WTC11 (cell line): Measurements from ENCODE around the gene GMIP. TPM values are rescaled to one million over a fixed set of nuclear protein-coding genes. Genes with fewer than 3 reads are reported as not detected.
A peak's percentile ranks its signal among the peaks of the same experiment; 100 is the strongest.

ENCODE experiments used
- JAZF1 ChIP-seq: fragments of 250-450 bp; sonication (Bioruptor Pico); IDR thresholded peaks from 2 replicates; pipeline ENCODE4 v1.9.0; 2021; ENCODE audit warnings: moderate library complexity, mild to moderate bottlenecking, inconsistent platforms
- MXD4 ChIP-seq: fragments of 250-450 bp; sonication (Bioruptor Pico); IDR thresholded peaks from 2 replicates; pipeline ENCODE4 v1.8.0; 2021; ENCODE audit warnings: mild to moderate bottlenecking, moderate library complexity, borderline replicate concordance
- NFYB ChIP-seq: sonication (generic); formaldehyde crosslinking; conservative IDR thresholded peaks from 2 replicates; pipeline ENCODE4 v1.8.0; 2022; ENCODE audit warnings: low read depth, missing genetic modification reagents
- NR1H2 ChIP-seq: sonication (generic); formaldehyde crosslinking; IDR thresholded peaks from 2 replicates; pipeline ENCODE4 v1.9.0; 2021; ENCODE audit warnings: mild to moderate bottlenecking, moderate library complexity, missing genetic modification reagents
- SMAD4 ChIP-seq: sonication (generic); formaldehyde crosslinking; IDR thresholded peaks from 2 replicates; pipeline ENCODE4 v1.8.0; 2022; ENCODE audit warnings: mild to moderate bottlenecking, missing genetic modification reagents
- SP1 ChIP-seq: sonication (generic); formaldehyde crosslinking; conservative IDR thresholded peaks from 2 replicates; pipeline ENCODE4 v1.8.1; 2022; ENCODE audit warnings: missing genetic modification reagents
- TEAD1 ChIP-seq: sonication (generic); formaldehyde crosslinking; IDR thresholded peaks from 2 replicates; pipeline ENCODE4 v1.8.0; 2022; ENCODE audit warnings: mild to moderate bottlenecking, missing genetic modification reagents
- ZBTB21 ChIP-seq: sonication (generic); formaldehyde crosslinking; IDR thresholded peaks from 2 replicates; pipeline ENCODE4 v1.8.1; 2023; ENCODE audit warnings: mild to moderate bottlenecking, missing genetic modification reagents, borderline replicate concordance
- ZNF396 ChIP-seq: fragments of 250-450 bp; sonication (Bioruptor Pico); IDR thresholded peaks from 2 replicates; pipeline ENCODE4 v1.8.0; 2021; ENCODE audit warnings: mild to moderate bottlenecking, moderate library complexity, borderline replicate concordance
- ZNF671 ChIP-seq: fragments of 250-450 bp; sonication (Bioruptor Pico); IDR thresholded peaks from 2 replicates; pipeline ENCODE4 v1.8.0; 2021; ENCODE audit warnings: mild to moderate bottlenecking
- total RNA-seq: library from RNA; stranded (reverse); gene quantifications from 3 replicates; pipeline ENCODE4 v1.2.3, GENCODE V29; 2021
- TF ChIP-seq, protein P1 (sequence below): sonication (generic); formaldehyde crosslinking; IDR thresholded peaks from 2 replicates; pipeline ENCODE4 v1.8.1; 2023; ENCODE audit warnings: mild to moderate bottlenecking, moderate library complexity, missing genetic modification reagents
- TF ChIP-seq, protein P2 (sequence below): sonication (generic); formaldehyde crosslinking; IDR thresholded peaks from 2 replicates; pipeline ENCODE4 v1.8.0; 2023; ENCODE audit warnings: mild to moderate bottlenecking, missing genetic modification reagents
- TF ChIP-seq, protein P3 (sequence below): sonication (generic); formaldehyde crosslinking; IDR thresholded peaks from 2 replicates; pipeline ENCODE4 v1.8.1; 2023; ENCODE audit warnings: mild to moderate bottlenecking, missing genetic modification reagents, moderate library complexity
- TF ChIP-seq, protein P4 (sequence below): sonication (generic); formaldehyde crosslinking; IDR thresholded peaks from 2 replicates; pipeline ENCODE4 v1.8.0; 2023; ENCODE audit warnings: missing genetic modification reagents
- TF ChIP-seq, protein P5 (sequence below): fragments of 250-450 bp; sonication (Bioruptor Pico); IDR thresholded peaks from 2 replicates; pipeline ENCODE4 v2.1.2; 2022; ENCODE audit warnings: mild to moderate bottlenecking, moderate library complexity
- TF ChIP-seq, protein P6 (sequence below): sonication (generic); formaldehyde crosslinking; IDR thresholded peaks from 2 replicates; pipeline ENCODE4 v1.8.1; 2022; ENCODE audit warnings: low read depth, mild to moderate bottlenecking, moderate library complexity, missing genetic modification reagents, borderline replicate concordance
- TF ChIP-seq, protein P7 (sequence below): sonication (generic); formaldehyde crosslinking; IDR thresholded peaks from 2 replicates; pipeline ENCODE4 v1.8.1; 2023; ENCODE audit warnings: mild to moderate bottlenecking, missing genetic modification reagents
- TF ChIP-seq, protein P8 (sequence below): sonication (generic); formaldehyde crosslinking; IDR thresholded peaks from 2 replicates; pipeline ENCODE4 v1.8.1; 2022; ENCODE audit warnings: mild to moderate bottlenecking, moderate library complexity, missing genetic modification reagents
- TF ChIP-seq, protein P9 (sequence below): sonication (generic); formaldehyde crosslinking; IDR thresholded peaks from 2 replicates; pipeline ENCODE4 v1.8.0; 2022; ENCODE audit warnings: mild to moderate bottlenecking, missing genetic modification reagents
- TF ChIP-seq, protein P10 (sequence below): sonication (generic); formaldehyde crosslinking; IDR thresholded peaks from 2 replicates; pipeline ENCODE4 v1.8.0; 2023; ENCODE audit warnings: missing genetic modification reagents, mild to moderate bottlenecking, borderline replicate concordance

The GMIP gene
- total RNA-seq, 1 experiment from 2014 or later = 23.0 TPM

DNA sequence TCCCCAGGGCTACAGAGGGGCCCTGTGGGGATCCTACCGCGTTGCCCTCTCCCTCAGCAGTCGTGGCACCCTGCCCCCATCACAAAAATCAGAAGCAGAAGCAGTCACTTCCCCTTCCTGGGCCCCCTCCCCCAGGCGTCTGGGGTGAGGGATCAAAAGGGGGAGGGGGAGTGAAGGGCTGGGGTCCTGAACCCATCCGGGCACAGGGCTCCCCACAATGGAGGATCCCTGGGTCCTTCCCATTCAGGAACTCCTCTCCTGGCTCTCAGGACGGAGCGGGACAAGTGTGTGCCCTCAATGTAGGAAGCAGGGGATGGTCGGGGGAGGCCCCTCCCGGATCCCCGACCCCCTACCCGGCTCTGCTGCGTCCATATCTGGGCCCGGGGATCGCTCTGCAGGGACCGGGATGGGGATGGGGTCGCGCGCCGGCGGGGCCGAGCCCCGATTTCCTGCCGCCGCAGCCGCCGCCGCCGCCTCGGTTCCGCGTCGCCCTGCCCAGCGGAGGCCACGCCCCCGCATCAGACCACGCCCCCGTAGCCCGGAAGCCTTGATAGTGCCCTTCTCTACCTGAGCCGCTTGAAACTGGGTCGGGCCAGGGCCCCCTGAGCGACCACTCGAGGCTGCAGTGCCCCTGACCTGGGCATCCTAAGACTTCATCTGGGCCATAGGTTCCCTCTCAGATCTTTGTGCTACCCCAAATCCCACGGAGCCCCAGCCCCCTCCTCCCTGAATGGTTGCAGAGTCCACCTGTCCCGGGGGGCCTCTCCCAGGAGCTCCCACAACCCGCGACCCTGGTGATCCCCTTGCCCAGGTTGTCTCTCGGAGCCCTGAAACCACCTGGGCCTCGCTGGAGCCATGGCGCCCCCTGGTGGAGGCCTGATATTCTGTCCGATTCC, at the start of gene GMIP (continued):
- TF ChIP-seq NR1H2 (CRISPR knock-in tag) (no peak), ZNF396 (CRISPR knock-in tag) (no peak), MXD4 (no peak), ZNF671 (CRISPR knock-in tag) (no peak), ZBTB21 (CRISPR knock-in tag) (no peak), NFYB (CRISPR knock-in tag) (no peak), TEAD1 (no peak; the same call in 1 of the 2 replicates), SMAD4 (no peak), JAZF1 (CRISPR knock-in tag) (no peak), SP1 (CRISPR knock-in tag) (peak; percentile 68)
- TF ChIP-seq, protein P1, sequence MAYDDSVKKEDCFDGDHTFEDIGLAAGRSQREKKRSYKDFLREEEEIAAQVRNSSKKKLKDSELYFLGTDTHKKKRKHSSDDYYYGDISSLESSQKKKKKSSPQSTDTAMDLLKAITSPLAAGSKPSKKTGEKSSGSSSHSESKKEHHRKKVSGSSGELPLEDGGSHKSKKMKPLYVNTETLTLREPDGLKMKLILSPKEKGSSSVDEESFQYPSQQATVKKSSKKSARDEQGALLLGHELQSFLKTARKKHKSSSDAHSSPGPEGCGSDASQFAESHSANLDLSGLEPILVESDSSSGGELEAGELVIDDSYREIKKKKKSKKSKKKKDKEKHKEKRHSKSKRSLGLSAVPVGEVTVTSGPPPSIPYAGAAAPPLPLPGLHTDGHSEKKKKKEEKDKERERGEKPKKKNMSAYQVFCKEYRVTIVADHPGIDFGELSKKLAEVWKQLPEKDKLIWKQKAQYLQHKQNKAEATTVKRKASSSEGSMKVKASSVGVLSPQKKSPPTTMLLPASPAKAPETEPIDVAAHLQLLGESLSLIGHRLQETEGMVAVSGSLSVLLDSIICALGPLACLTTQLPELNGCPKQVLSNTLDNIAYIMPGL (CRISPR knock-in tag) = peak; percentile 17; the same call in 1 of the 2 replicates
- TF ChIP-seq, protein P2, sequence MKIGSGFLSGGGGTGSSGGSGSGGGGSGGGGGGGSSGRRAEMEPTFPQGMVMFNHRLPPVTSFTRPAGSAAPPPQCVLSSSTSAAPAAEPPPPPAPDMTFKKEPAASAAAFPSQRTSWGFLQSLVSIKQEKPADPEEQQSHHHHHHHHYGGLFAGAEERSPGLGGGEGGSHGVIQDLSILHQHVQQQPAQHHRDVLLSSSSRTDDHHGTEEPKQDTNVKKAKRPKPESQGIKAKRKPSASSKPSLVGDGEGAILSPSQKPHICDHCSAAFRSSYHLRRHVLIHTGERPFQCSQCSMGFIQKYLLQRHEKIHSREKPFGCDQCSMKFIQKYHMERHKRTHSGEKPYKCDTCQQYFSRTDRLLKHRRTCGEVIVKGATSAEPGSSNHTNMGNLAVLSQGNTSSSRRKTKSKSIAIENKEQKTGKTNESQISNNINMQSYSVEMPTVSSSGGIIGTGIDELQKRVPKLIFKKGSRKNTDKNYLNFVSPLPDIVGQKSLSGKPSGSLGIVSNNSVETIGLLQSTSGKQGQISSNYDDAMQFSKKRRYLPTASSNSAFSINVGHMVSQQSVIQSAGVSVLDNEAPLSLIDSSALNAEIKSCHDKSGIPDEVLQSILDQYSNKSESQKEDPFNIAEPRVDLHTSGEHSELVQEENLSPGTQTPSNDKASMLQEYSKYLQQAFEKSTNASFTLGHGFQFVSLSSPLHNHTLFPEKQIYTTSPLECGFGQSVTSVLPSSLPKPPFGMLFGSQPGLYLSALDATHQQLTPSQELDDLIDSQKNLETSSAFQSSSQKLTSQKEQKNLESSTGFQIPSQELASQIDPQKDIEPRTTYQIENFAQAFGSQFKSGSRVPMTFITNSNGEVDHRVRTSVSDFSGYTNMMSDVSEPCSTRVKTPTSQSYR = no peak
- TF ChIP-seq, protein P3, sequence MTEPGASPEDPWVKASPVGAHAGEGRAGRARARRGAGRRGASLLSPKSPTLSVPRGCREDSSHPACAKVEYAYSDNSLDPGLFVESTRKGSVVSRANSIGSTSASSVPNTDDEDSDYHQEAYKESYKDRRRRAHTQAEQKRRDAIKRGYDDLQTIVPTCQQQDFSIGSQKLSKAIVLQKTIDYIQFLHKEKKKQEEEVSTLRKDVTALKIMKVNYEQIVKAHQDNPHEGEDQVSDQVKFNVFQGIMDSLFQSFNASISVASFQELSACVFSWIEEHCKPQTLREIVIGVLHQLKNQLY = no peak
- TF ChIP-seq, protein P4, sequence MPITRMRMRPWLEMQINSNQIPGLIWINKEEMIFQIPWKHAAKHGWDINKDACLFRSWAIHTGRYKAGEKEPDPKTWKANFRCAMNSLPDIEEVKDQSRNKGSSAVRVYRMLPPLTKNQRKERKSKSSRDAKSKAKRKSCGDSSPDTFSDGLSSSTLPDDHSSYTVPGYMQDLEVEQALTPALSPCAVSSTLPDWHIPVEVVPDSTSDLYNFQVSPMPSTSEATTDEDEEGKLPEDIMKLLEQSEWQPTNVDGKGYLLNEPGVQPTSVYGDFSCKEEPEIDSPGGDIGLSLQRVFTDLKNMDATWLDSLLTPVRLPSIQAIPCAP (CRISPR knock-in tag) = no peak
- TF ChIP-seq, protein P5, sequence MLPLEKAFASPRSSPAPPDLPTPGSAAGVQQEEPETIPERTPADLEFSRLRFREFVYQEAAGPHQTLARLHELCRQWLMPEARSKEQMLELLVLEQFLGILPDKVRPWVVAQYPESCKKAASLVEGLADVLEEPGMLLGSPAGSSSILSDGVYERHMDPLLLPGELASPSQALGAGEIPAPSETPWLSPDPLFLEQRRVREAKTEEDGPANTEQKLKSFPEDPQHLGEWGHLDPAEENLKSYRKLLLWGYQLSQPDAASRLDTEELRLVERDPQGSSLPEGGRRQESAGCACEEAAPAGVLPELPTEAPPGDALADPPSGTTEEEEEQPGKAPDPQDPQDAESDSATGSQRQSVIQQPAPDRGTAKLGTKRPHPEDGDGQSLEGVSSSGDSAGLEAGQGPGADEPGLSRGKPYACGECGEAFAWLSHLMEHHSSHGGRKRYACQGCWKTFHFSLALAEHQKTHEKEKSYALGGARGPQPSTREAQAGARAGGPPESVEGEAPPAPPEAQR = no peak
- TF ChIP-seq, protein P6, sequence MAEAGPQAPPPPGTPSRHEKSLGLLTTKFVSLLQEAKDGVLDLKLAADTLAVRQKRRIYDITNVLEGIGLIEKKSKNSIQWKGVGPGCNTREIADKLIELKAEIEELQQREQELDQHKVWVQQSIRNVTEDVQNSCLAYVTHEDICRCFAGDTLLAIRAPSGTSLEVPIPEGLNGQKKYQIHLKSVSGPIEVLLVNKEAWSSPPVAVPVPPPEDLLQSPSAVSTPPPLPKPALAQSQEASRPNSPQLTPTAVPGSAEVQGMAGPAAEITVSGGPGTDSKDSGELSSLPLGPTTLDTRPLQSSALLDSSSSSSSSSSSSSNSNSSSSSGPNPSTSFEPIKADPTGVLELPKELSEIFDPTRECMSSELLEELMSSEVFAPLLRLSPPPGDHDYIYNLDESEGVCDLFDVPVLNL (CRISPR knock-in tag) = no peak
- TF ChIP-seq, protein P7, sequence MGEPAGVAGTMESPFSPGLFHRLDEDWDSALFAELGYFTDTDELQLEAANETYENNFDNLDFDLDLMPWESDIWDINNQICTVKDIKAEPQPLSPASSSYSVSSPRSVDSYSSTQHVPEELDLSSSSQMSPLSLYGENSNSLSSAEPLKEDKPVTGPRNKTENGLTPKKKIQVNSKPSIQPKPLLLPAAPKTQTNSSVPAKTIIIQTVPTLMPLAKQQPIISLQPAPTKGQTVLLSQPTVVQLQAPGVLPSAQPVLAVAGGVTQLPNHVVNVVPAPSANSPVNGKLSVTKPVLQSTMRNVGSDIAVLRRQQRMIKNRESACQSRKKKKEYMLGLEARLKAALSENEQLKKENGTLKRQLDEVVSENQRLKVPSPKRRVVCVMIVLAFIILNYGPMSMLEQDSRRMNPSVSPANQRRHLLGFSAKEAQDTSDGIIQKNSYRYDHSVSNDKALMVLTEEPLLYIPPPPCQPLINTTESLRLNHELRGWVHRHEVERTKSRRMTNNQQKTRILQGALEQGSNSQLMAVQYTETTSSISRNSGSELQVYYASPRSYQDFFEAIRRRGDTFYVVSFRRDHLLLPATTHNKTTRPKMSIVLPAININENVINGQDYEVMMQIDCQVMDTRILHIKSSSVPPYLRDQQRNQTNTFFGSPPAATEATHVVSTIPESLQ (CRISPR knock-in tag) = no peak
- TF ChIP-seq, protein P8, sequence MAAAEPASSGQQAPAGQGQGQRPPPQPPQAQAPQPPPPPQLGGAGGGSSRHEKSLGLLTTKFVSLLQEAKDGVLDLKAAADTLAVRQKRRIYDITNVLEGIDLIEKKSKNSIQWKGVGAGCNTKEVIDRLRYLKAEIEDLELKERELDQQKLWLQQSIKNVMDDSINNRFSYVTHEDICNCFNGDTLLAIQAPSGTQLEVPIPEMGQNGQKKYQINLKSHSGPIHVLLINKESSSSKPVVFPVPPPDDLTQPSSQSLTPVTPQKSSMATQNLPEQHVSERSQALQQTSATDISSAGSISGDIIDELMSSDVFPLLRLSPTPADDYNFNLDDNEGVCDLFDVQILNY (CRISPR knock-in tag) = 0 out of 2 replicates have a peak, but pooled peaks have one; percentile 50
- TF ChIP-seq, protein P9, sequence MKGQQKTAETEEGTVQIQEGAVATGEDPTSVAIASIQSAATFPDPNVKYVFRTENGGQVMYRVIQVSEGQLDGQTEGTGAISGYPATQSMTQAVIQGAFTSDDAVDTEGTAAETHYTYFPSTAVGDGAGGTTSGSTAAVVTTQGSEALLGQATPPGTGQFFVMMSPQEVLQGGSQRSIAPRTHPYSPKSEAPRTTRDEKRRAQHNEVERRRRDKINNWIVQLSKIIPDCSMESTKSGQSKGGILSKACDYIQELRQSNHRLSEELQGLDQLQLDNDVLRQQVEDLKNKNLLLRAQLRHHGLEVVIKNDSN = no peak
- TF ChIP-seq, protein P10, sequence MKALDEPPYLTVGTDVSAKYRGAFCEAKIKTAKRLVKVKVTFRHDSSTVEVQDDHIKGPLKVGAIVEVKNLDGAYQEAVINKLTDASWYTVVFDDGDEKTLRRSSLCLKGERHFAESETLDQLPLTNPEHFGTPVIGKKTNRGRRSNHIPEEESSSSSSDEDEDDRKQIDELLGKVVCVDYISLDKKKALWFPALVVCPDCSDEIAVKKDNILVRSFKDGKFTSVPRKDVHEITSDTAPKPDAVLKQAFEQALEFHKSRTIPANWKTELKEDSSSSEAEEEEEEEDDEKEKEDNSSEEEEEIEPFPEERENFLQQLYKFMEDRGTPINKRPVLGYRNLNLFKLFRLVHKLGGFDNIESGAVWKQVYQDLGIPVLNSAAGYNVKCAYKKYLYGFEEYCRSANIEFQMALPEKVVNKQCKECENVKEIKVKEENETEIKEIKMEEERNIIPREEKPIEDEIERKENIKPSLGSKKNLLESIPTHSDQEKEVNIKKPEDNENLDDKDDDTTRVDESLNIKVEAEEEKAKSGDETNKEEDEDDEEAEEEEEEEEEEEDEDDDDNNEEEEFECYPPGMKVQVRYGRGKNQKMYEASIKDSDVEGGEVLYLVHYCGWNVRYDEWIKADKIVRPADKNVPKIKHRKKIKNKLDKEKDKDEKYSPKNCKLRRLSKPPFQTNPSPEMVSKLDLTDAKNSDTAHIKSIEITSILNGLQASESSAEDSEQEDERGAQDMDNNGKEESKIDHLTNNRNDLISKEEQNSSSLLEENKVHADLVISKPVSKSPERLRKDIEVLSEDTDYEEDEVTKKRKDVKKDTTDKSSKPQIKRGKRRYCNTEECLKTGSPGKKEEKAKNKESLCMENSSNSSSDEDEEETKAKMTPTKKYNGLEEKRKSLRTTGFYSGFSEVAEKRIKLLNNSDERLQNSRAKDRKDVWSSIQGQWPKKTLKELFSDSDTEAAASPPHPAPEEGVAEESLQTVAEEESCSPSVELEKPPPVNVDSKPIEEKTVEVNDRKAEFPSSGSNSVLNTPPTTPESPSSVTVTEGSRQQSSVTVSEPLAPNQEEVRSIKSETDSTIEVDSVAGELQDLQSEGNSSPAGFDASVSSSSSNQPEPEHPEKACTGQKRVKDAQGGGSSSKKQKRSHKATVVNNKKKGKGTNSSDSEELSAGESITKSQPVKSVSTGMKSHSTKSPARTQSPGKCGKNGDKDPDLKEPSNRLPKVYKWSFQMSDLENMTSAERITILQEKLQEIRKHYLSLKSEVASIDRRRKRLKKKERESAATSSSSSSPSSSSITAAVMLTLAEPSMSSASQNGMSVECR (CRISPR knock-in tag) = no peak; the same call in 1 of the 2 replicates
